Chondrocyte (in vitro differentiated cells): ENCODE results near the gene PPP2R5C. TPM values are rescaled to one million over a fixed set of nuclear protein-coding genes. Genes with fewer than 3 reads are reported as not detected.

Experiments
- DNase-seq: peaks from one replicate; pipeline ENCODE4 v3.0.0; 2021; ENCODE audit warnings: mixed read lengths, low spot score
- H3K27ac Mint-ChIP-seq: one replicate; pipeline ENCODE4 v1.8.0; 2021; ENCODE audit warnings: mild to moderate bottlenecking, moderate library complexity, mixed read lengths; ENCODE audit not compliant: unreplicated experiment
- H3K27me3 Mint-ChIP-seq: 2 replicates; pipeline ENCODE4 v1.8.0; 2021; ENCODE audit warnings: low read depth, mixed read lengths
- H3K36me3 Mint-ChIP-seq: 2 replicates; pipeline ENCODE4 v1.8.0; 2021; ENCODE audit warnings: low read depth, mixed read lengths
- H3K4me1 Mint-ChIP-seq: 2 replicates; pipeline ENCODE4 v1.8.0; 2021; ENCODE audit warnings: low read depth, mild to moderate bottlenecking, mixed read lengths
- H3K4me3 Mint-ChIP-seq: one replicate; pipeline ENCODE4 v1.8.0; 2021; ENCODE audit warnings: mild to moderate bottlenecking, moderate library complexity, mixed read lengths; ENCODE audit not compliant: unreplicated experiment
- H3K9me3 Mint-ChIP-seq: 2 replicates; pipeline ENCODE4 v1.8.0; 2021; ENCODE audit warnings: low read depth, mixed read lengths
- total RNA-seq: library from RNA; stranded (reverse); gene quantifications from 3 replicates; pipeline ENCODE4 v1.2.1, GENCODE V29; 2021
- TF ChIP-seq, protein P1 (sequence below): fragments of 200-600 bp; sonication (generic); IDR thresholded peaks from 2 replicates; pipeline ENCODE4 v1.5.0; 2021; ENCODE audit warnings: antibody characterized with exemption, mild to moderate bottlenecking, moderate library complexity

Gene PPP2R5C
- total RNA-seq, 1 donor from 2014 or later, result 95.0 TPM

DNA sequence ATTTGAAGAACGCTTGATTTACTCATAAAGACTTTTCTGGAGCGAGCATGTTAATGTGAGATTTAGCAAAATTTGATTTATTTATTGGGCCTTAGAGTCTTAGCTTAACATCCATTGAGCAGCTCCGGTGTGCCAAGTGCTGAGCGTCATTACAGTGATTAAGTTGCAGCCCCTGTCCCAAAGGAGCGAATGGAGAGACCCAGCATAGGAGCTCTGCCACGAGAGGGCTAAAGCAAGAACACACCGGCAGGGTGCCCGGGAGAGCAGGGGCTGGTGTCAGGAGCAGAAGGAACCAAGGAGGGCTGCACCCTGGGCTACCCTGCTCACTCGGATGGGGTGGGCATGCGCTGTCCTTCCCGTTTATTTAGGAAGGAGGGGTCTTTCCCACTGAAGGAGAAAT, 50.6 kb downstream of the PPP2R5C start:
- TF ChIP-seq, protein P1, sequence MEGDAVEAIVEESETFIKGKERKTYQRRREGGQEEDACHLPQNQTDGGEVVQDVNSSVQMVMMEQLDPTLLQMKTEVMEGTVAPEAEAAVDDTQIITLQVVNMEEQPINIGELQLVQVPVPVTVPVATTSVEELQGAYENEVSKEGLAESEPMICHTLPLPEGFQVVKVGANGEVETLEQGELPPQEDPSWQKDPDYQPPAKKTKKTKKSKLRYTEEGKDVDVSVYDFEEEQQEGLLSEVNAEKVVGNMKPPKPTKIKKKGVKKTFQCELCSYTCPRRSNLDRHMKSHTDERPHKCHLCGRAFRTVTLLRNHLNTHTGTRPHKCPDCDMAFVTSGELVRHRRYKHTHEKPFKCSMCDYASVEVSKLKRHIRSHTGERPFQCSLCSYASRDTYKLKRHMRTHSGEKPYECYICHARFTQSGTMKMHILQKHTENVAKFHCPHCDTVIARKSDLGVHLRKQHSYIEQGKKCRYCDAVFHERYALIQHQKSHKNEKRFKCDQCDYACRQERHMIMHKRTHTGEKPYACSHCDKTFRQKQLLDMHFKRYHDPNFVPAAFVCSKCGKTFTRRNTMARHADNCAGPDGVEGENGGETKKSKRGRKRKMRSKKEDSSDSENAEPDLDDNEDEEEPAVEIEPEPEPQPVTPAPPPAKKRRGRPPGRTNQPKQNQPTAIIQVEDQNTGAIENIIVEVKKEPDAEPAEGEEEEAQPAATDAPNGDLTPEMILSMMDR, result no peak
- Mint-ChIP-seq H3K9me3 (no peaks in the 10 kb centered on the region), H3K36me3 (no peaks in the 10 kb centered on the region), H3K4me1 (peaks cover 49% of the 10 kb centered on the region), H3K27me3 (no peaks in the 10 kb centered on the region), H3K4me3 (peak overlapping the region; percentile 5), H3K27ac (peak overlapping the region; percentile 67)
- DNase-seq, result no peak

DNA sequence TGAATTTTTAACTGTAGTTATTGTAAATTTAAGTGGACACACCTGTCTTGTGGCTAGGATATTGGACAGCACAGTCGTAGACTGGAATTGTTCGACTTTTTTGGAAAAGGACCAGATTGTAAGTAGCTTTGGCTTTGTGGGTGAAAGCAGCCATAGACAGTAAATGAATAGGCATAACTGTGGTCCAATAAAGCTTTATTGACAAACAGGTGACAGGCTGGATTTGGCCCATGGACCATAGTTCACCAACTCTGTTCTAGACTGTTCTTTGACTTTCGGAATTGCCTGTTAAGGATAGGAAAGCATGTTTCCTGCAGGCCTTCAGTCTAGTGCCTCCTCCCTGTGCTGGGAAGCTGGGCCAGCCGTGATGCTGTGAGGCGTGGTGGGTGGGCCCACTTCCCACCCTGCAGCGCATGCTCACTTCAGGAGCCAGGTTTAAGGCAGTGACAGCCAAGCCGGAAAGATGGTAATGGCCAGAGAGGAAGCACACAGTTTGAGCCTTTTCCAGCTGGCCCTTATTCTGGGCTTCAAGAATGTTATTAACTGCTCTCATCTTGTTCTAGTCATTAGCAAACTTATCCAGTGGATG, 51.8 kb downstream of the PPP2R5C start:
- no peak overlapping the region for H3K4me3 Mint-ChIP-seq
- TF ChIP-seq, protein P1, result no peak
- peaks cover 54% of the 10 kb centered on the region for H3K4me1 Mint-ChIP-seq
- no peaks in the 10 kb centered on the region for H3K36me3 Mint-ChIP-seq
- no peak overlapping the region for H3K27ac Mint-ChIP-seq
- DNase-seq, result no peak
- no peaks in the 10 kb centered on the region for H3K27me3 Mint-ChIP-seq
- H3K9me3 Mint-ChIP-seq, result no peaks in the 10 kb centered on the region

DNA sequence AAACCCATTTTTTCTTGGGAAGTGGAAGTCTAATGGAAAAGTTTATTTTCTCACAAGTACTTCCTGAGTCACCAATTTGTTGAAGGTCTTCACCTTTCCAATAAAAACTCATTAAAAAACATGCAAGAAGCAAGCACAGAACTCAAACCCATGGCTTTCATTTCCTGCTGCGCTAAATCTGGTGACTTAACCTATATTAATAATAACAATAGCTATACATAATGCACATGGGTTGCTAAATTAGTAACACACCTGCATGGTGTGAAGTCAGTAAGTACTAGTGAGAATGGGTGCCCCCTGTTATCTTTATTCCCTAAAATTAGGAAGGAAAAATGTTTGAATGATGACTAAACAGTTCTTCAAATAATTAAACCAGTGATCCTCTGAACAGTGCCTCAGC, 52.3 kb downstream of the PPP2R5C start:
- Mint-ChIP-seq H3K4me1 (peaks cover 54% of the 10 kb centered on the region), H3K27ac (no peak overlapping the region), H3K27me3 (no peaks in the 10 kb centered on the region), H3K4me3 (no peak overlapping the region), H3K36me3 (no peaks in the 10 kb centered on the region), H3K9me3 (no peaks in the 10 kb centered on the region)
- no peak for DNase-seq
- TF ChIP-seq, protein P1, result no peak

DNA sequence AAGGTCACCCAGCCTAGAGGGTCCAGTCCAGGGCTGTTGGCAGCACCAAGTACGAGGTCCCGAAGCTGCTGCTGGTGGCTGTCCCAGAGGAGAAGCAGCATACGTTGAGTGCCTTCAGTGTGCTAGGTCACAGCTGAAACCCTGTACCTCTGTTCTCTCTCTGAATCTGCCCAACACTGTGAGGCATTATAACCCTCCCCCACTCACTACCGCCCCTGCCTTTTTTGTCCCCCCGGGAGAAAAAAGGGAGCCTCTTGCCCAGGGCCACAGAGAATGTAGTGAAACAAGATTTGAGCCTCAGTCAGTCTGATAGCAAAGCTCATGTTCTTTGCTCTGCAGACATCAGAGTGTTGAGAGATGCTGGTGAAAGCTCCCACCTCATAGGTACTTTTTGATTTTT, 53.4 kb downstream of the PPP2R5C start:
- Mint-ChIP-seq H3K9me3 (no peaks in the 10 kb centered on the region), H3K36me3 (no peaks in the 10 kb centered on the region), H3K4me3 (no peak overlapping the region), H3K27me3 (no peaks in the 10 kb centered on the region), H3K4me1 (peaks cover 47% of the 10 kb centered on the region), H3K27ac (peak overlapping the region; percentile 7)
- TF ChIP-seq, protein P1, result no peak
- DNase-seq, result no peak

DNA sequence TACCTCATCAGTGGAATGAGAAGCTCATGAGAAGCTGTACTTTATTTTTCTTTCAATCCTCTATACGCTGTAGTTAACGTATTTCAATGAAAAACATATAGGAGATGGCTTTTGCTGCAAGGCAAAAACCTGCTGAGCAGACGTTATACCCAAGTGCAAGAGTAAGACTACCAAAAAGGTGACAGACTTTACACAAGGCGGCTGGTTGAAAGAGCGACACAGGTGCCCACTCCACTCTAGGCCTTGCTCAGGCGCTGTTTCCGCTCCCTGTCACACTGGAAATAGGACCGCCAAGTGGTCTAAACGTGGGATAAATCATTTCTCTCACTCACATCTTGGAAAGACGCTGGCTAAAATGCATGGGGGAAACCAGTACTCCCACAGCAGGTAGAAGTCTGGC, 54.5 kb downstream of the PPP2R5C start:
- H3K27me3 Mint-ChIP-seq, result no peaks in the 10 kb centered on the region
- H3K4me3 Mint-ChIP-seq, result no peak overlapping the region
- no peaks in the 10 kb centered on the region for H3K9me3 Mint-ChIP-seq
- no peaks in the 10 kb centered on the region for H3K36me3 Mint-ChIP-seq
- H3K4me1 Mint-ChIP-seq, result peaks cover 42% of the 10 kb centered on the region
- DNase-seq, result no peak
- TF ChIP-seq, protein P1, result no peak
- H3K27ac Mint-ChIP-seq, result no peak overlapping the region
